Trophoblast cell (in vitro differentiated cells and primary cell): ENCODE measurements around the gene CSMD2.

ENCODE experiments used
- DNase-seq, 2 donors: peaks; one replicate each; pipeline ENCODE4 v3.0.0-alpha.2; 2016
- H2AFZ ChIP-seq: 2 replicates; pipeline ENCODE4 v1.6.1; 2013; ENCODE audit warnings: low read length, moderate library complexity, mild to moderate bottlenecking; ENCODE audit not compliant: insufficient read depth, poor library complexity
- H2AK5ac ChIP-seq: 2 replicates; pipeline ENCODE4 v1.6.1; 2013; ENCODE audit warnings: mild to moderate bottlenecking, low read length
- H2BK120ac ChIP-seq: 2 replicates; pipeline ENCODE4 v1.6.1; 2013; ENCODE audit warnings: low read length, mild to moderate bottlenecking, moderate library complexity; ENCODE audit not compliant: insufficient read depth, poor library complexity
- H2BK12ac ChIP-seq: 2 replicates; pipeline ENCODE4 v1.6.1; 2013; ENCODE audit warnings: mild to moderate bottlenecking, low read length, moderate library complexity
- H2BK5ac ChIP-seq: 2 replicates; pipeline ENCODE4 v1.6.1; 2013; ENCODE audit warnings: low read length, low read depth, moderate library complexity, mild to moderate bottlenecking; ENCODE audit not compliant: poor library complexity
- H3K14ac ChIP-seq: 2 replicates; pipeline ENCODE4 v1.6.1; 2013; ENCODE audit warnings: mild to moderate bottlenecking, low read length
- H3K18ac ChIP-seq: 2 replicates; pipeline ENCODE4 v1.6.1; 2013; ENCODE audit warnings: mild to moderate bottlenecking, low read length
- H3K23ac ChIP-seq: 2 replicates; pipeline ENCODE4 v1.6.1; 2013; ENCODE audit warnings: low read length
- H3K27ac ChIP-seq: 2 replicates; pipeline ENCODE4 v1.5.1; 2013; ENCODE audit warnings: low read depth, mild to moderate bottlenecking, inconsistent platforms, low read length, moderate library complexity
- H3K27me3 ChIP-seq: 2 replicates; pipeline ENCODE4 v1.6.1; 2013; ENCODE audit warnings: inconsistent platforms, mild to moderate bottlenecking, low read length, moderate library complexity; ENCODE audit not compliant: insufficient read depth
- H3K36me3 ChIP-seq, 2 experiments: 1 replicate in 1 of 2; 2 replicates in 1 of 2; pipeline ENCODE4 v1.6.1; 2013; ENCODE audit warnings: low read length in 2 of 2, mild to moderate bottlenecking in 2 of 2, moderate library complexity in 1 of 2; ENCODE audit not compliant: insufficient read depth in 2 of 2, control insufficient read depth in 1 of 2
- H3K4ac ChIP-seq: 2 replicates; pipeline ENCODE4 v1.6.1; 2013; ENCODE audit warnings: low read depth, mild to moderate bottlenecking, low read length, moderate library complexity
- H3K4me1 ChIP-seq, 2 experiments: 1 replicate in 1 of 2; 2 replicates in 1 of 2; pipeline ENCODE4 v1.6.1; 2013; ENCODE audit warnings: low read length in 2 of 2, mild to moderate bottlenecking in 2 of 2, moderate library complexity in 1 of 2; ENCODE audit not compliant: insufficient read depth in 2 of 2, control insufficient read depth in 1 of 2
- H3K4me2 ChIP-seq: 2 replicates; pipeline ENCODE4 v1.6.1; 2013; ENCODE audit warnings: inconsistent platforms, mild to moderate bottlenecking, low read length, moderate library complexity
- H3K4me3 ChIP-seq: 2 replicates; pipeline ENCODE4 v1.5.1; 2013; ENCODE audit warnings: mild to moderate bottlenecking, low read depth, low read length, inconsistent platforms
- H3K79me1 ChIP-seq: one replicate; pipeline ENCODE4 v1.6.1; 2013; ENCODE audit warnings: low read length
- H3K79me2 ChIP-seq: 2 replicates; pipeline ENCODE4 v1.6.1; 2013; ENCODE audit warnings: low read length, mild to moderate bottlenecking; ENCODE audit not compliant: control insufficient read depth, insufficient read depth, poor library complexity
- H3K9ac ChIP-seq: 2 replicates; pipeline ENCODE4 v1.6.1; 2013; ENCODE audit warnings: mild to moderate bottlenecking, low read length
- H3K9me3 ChIP-seq: 2 replicates; pipeline ENCODE4 v1.6.1; 2013; ENCODE audit warnings: low read depth, mild to moderate bottlenecking, control low read depth, inconsistent platforms, low read length; ENCODE audit not compliant: insufficient read depth
- H4K12ac ChIP-seq: 2 replicates; pipeline ENCODE4 v1.6.1; 2013; ENCODE audit warnings: low read depth, mild to moderate bottlenecking, low read length, moderate library complexity
- H4K8ac ChIP-seq: 2 replicates; pipeline ENCODE4 v1.6.1; 2013; ENCODE audit warnings: low read depth, mild to moderate bottlenecking, low read length, moderate library complexity
- H4K91ac ChIP-seq: one replicate; pipeline ENCODE4 v1.6.1; 2013; ENCODE audit warnings: low read depth, mild to moderate bottlenecking, low read length, moderate library complexity
- WGBS: extraction: QIAGEN DNeasy Blood & Tissue Kit; methylation state at CpG from one replicate; pipeline ENCODE4 v1.1.7; 2013; ENCODE audit warnings: missing lambda C conversion rate; ENCODE audit not compliant: insufficient read length, insufficient coverage; ENCODE audit errors: extremely low coverage; 5-methylcytosine and 5-hydroxymethylcytosine counted together

Gene CSMD2

GRCh38 chr1:33535334-33535733 is 629.7 kb downstream of the CSMD2 start:
- Histone ChIP-seq H3K23ac (no peak overlapping the region), H3K18ac (no peak overlapping the region), H3K4ac (no peak overlapping the region), H3K27ac (no peak overlapping the region), H3K14ac (no peak overlapping the region), H3K4me1 (no peaks in the 10 kb centered on the region), H3K4me3 (no peak overlapping the region), H2BK120ac (no peak overlapping the region), H3K36me3 (no peaks in the 10 kb centered on the region), H2BK5ac (no peak overlapping the region), H4K12ac (no peak overlapping the region), H4K91ac (no peak overlapping the region), H3K79me1 (no peaks in the 10 kb centered on the region), H4K8ac (no peak overlapping the region), H2AK5ac (no peak overlapping the region), H2AFZ (no peak overlapping the region), H3K4me2 (no peak overlapping the region), H3K27me3 (no peaks in the 10 kb centered on the region), H3K79me2 (no peaks in the 10 kb centered on the region), H3K9ac (no peak overlapping the region), H2BK12ac (no peak overlapping the region), H3K9me3 (peaks cover 3% of the 10 kb centered on the region)
- DNase-seq = no peak
- no CpG with 5 or more reads among the region's 2 CpGs for WGBS

- Histone ChIP-seq H3K4ac (no peak overlapping the region), H3K18ac (no peak overlapping the region), H2BK12ac (no peak overlapping the region), H4K12ac (no peak overlapping the region), H3K4me2 (no peak overlapping the region), H3K4me1 (no peaks in the 10 kb centered on the region), H3K9ac (no peak overlapping the region), H3K9me3 (peaks cover 3% of the 10 kb centered on the region), H4K91ac (no peak overlapping the region), H2AFZ (no peak overlapping the region), H2AK5ac (no peak overlapping the region), H3K79me1 (no peaks in the 10 kb centered on the region), H3K14ac (no peak overlapping the region), H2BK5ac (no peak overlapping the region), H2BK120ac (no peak overlapping the region), H3K27me3 (no peaks in the 10 kb centered on the region), H3K79me2 (no peaks in the 10 kb centered on the region), H4K8ac (no peak overlapping the region), H3K27ac (no peak overlapping the region), H3K23ac (no peak overlapping the region), H3K4me3 (no peak overlapping the region), H3K36me3 (no peaks in the 10 kb centered on the region)
- no peak for DNase-seq
- no CpG with 5 or more reads among the region's 13 CpGs for WGBS
These were observed 632.1 kb downstream of the CSMD2 start for GRCh38 chr1:33532936-33533335.

DNA sequence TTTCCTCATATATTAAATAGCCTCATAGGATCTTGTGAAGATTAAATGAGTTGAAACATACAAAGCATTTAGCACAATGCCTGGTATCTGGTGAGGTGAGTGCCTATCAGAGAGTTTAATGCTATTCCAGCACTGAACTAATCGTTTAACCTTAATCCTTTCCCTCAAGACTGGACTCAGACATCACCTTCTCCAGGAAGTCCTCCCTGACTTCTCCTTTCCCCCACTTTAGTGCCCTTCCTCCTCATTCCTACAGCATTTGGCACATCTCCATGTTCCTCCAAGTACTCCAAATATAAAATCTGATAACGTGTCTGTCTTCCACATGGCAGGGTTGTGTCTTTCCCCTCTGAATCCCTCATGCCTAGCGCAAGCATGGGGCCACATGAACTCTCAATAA is 632.8 kb downstream of the CSMD2 start:
- Histone ChIP-seq H3K27me3 (no peaks in the 10 kb centered on the region), H3K79me2 (no peaks in the 10 kb centered on the region), H3K14ac (no peak overlapping the region), H4K8ac (no peak overlapping the region), H2AFZ (no peak overlapping the region), H3K4me2 (no peak overlapping the region), H3K9ac (no peak overlapping the region), H3K79me1 (no peaks in the 10 kb centered on the region), H3K36me3 (no peaks in the 10 kb centered on the region), H3K4me3 (no peak overlapping the region), H2BK12ac (no peak overlapping the region), H3K27ac (no peak overlapping the region), H4K91ac (no peak overlapping the region), H2BK5ac (no peak overlapping the region), H3K4me1 (no peaks in the 10 kb centered on the region), H3K18ac (no peak overlapping the region), H2BK120ac (no peak overlapping the region), H3K9me3 (peaks cover 3% of the 10 kb centered on the region), H3K23ac (no peak overlapping the region), H4K12ac (no peak overlapping the region), H2AK5ac (no peak overlapping the region), H3K4ac (no peak overlapping the region)
- WGBS = no CpG with 5 or more reads among the region's 3 CpGs
- no peak for DNase-seq

GRCh38 chr1:33529957-33530356 is 635.1 kb downstream of the CSMD2 start:
- Histone ChIP-seq H2AFZ (no peak overlapping the region), H3K23ac (no peak overlapping the region), H3K18ac (no peak overlapping the region), H3K27me3 (no peaks in the 10 kb centered on the region), H2BK12ac (no peak overlapping the region), H2BK5ac (no peak overlapping the region), H3K4me3 (no peak overlapping the region), H3K14ac (no peak overlapping the region), H2AK5ac (no peak overlapping the region), H3K27ac (no peak overlapping the region), H4K12ac (no peak overlapping the region), H3K9me3 (no peaks in the 10 kb centered on the region), H3K79me2 (no peaks in the 10 kb centered on the region), H3K4me2 (no peak overlapping the region), H3K4ac (no peak overlapping the region), H4K91ac (no peak overlapping the region), H3K36me3 (no peaks in the 10 kb centered on the region), H4K8ac (no peak overlapping the region), H2BK120ac (no peak overlapping the region), H3K79me1 (no peaks in the 10 kb centered on the region), H3K9ac (no peak overlapping the region), H3K4me1 (no peaks in the 10 kb centered on the region)
- WGBS = no CpG with 5 or more reads among the region's 1 CpG
- DNase-seq = no peak
